HG03196 (cell line): Measurements from ENCODE around the gene CRMP1.
"Not testable (repeated sequence)": the region's sequence is repeated elsewhere in the genome, so short reads cannot be mapped to it uniquely, and the experiment has no call there.

ENCODE experiments used
- ATAC-seq: cut with Tn5 transposase; IDR thresholded peaks from one replicate; pipeline ENCODE4 v1.9.1; 2021; ENCODE audit not compliant: unreplicated experiment

CRMP1 gene

DNA sequence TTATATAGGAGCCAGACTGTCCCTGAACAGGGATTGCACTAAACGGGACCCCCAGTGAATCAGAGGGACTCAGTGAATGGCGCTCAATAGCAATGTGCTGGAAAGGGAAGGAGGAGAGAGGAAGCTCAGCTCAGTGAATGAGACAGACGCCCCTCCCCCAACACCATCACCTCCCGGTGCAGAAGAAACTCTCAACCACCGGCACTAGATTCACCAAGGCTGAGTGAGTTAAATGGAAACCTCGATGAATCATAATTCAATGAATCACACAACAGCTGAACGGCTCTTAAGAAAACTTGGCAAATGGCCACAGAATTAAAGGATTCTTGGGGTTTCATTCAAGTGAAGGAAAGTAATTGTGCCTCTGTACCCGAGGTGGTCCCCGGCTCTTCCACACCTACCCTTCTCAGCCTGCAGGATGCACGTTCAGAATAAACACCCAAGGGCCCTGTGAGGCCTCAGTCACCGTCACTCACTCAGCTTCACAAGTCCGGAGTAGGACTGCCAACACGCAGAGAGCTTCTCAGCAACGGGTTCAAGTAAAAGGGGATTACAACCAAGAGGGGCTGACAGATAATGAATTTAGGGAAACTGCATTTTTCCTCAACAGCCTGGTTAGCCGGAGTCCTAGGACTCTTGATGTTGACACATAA, 29.3 kb downstream of the CRMP1 start:
- no peak for ATAC-seq

GRCh38 chr4:5858020-5858769, 34.7 kb downstream of the CRMP1 start:
- no peak for ATAC-seq

- no peak for ATAC-seq
Measured at GRCh38 chr4:5857199-5857598, 35.7 kb downstream of the CRMP1 start.

GRCh38 chr4:5856362-5856761, 36.5 kb downstream of the CRMP1 start:
- ATAC-seq, result not testable (repeated sequence)

DNA sequence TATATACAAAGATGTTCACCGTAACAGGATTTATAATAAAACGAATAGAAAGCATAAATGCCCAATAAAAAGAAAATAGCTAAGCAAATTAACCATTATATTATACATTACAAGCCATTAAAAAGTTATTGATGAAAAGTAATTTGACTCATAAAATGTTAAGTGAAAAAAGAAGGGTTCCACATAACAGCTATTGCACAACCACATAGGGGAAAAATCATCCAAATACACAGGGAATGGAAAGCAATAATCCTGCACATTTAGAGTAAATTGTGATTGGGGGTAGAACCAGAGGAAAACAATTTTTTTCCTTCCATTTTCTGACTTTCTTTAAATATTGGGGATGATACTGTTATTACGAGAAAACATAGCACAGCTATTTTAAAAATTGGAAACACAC, 38.0 kb downstream of the CRMP1 start:
- ATAC-seq, result no peak

- no peak for ATAC-seq
Measured at GRCh38 chr4:5852523-5853202, 40.2 kb downstream of the CRMP1 start.

- no peak for ATAC-seq
Measured at GRCh38 chr4:5851637-5852301, 41.1 kb downstream of the CRMP1 start.

GRCh38 chr4:5845035-5845905, 47.6 kb downstream of the CRMP1 start:
- ATAC-seq, result no peak

DNA sequence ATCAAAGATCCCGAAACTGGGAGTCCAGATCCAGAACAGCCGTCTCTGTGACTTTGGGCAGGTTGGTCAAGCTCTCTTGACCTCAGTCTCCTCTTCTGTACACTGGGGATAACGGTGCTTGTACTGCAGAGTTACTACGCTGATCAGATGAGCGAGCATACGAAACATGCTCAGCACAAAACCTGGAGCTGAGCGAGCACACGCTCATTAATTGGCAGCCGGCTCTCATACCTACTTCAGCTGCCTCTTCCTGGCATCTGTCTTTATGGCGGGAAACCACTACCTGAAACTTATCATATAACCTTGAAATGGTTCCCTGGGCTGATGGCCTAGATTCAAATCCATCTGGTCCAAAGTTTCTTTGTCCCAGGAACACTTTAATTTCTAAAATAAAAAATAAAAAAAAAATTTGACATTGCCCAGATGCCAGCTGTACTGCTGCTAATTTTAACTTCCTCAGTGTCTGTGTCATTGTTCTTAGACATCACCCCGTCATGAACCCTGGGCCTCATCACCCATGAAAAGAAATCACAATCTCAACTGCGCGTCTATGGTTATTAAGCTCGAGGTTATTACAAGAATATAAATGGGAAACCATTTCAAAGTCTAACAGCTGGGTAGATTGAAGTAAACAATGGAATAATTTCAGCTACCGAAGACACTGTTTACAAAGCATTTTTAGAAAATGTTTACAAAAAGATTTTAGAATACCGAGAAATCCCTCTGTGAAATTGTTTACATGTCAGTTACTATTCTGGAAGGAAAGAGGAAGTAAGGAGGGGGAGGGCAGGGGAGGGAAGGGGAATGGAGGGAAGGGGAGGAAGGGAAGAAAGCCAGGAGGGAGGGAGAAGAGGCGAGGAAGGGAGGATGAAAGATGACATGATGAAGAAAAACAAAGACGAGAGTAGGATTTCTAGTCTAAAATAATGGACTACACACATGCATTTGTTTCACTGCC, 49.0 kb downstream of the CRMP1 start:
- ATAC-seq, result no peak

GRCh38 chr4:5842456-5842855, 50.4 kb downstream of the CRMP1 start:
- no peak for ATAC-seq

GRCh38 chr4:5839751-5840674, 52.9 kb downstream of the CRMP1 start:
- ATAC-seq, result no peak

DNA sequence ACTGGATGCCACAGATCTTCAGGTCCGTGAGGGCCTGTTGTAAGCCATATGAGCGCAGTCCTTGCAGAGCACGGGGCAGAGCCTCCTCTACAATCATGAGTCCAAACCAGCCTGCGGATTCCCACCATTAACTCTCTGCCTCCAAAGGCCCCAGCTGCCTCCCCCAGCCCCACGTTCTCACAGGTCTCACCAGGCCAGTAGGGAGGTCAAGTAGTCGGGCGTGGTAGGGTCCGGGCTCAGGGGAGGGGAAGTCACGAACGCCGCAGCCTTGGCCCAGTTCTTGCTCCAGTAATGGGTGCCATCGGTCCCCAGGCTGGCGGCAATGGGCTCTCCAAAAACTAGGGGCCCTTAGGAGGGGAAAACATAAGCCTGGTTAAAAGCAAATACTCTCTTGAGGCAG, 53.6 kb downstream of the CRMP1 start:
- ATAC-seq, result no peak

DNA sequence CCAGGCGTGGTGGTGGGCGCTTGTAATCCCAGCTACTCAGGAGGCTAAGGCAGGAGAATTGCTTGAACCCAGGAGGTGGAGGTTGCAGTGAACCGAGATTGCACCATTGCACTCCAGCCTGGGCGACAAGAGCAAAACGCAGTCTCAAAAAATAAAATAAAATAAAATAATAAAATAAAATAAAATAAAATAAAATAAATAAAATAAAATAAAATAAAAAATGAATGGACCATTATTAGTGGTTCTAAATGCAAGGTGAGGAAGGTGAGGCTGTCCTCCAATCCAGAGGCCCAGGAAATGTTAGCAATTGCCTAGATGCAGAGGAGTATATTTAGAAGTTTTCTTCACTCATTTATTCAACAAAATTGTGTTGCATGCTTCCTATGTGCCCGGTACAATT, 55.4 kb downstream of the CRMP1 start:
- not testable (repeated sequence) for ATAC-seq

DNA sequence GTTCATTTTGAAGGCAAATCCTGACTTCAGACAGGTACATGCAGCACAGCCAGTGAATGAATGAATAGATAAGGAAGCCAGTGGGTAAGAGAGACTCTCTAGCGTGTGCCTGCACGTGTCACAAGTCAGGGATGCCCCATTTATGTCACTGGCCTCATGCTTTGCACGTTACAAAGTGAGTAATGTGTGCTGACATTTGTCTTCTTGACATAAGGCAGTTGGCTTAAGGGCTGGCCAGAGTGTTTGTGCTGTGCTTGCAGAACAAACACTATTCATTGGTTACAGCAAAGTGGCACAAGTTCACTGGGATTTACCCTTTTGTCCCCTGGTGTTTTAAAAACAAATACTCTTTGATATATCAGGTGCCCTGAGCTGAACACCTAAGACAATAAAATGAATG, 55.9 kb downstream of the CRMP1 start:
- no peak for ATAC-seq

- no peak for ATAC-seq
Measured at GRCh38 chr4:5828005-5828391, 64.9 kb downstream of the CRMP1 start.

- ATAC-seq, result no peak
Measured at GRCh38 chr4:5827108-5828004, 65.5 kb downstream of the CRMP1 start.

DNA sequence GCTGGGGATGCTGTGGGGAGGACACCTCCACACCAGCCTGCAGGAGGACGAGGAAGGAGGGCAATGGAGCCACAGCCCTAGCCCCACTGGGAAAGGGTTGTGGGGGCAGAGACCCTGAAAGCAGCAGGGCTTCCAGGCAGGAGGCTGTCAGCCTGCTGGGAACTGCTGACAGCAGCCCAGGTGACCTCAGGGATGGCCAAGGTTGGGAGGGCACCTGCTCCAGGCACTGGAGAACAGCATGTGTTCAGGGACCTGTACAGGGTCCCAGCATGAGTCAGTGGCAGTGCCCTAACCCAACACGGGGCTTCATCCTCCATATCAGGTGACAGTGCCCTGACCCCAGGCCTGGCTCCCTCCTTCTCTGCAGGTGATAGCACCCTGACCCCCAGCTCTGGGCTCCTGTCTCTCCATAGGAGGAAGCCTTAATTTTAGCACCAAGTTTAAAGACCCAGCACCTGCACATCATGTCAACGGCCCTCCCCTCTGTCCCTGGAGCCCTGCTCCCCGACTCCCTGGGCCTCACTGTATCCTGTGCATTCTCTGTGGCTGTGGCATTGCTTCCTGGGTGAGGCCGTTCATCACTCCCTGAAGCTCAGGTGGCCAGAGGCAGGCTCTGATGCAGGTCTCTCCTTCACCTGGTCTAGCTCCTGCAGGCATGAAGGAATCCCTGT, 66.3 kb downstream of the CRMP1 start:
- no peak for ATAC-seq
